ENCODE measurements around the gene SHISAL1.

SHISAL1 gene

DNA sequence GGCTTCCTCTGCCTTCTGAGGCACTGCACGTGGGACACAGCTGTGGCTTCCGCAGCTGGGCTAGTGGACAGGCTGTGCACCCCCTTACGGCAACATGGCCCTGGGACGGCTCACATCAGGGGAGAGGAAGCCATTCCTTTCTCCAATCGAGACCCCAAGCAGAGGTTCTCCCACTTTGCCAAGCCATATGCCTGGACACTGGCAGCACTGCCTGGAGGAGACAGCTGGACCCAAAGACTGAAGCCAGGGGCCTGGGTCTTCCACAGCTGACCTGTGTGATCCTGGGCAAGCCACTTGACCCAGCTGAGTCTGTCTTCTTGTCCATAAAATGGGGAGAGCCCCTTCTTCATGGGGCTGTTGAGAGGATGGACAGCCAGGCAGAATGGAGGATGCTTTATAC lies 65.4 kb downstream of the SHISAL1 start:
- no peaks in the 10 kb centered on the region for H3K27me3 ChIP-seq (ENCODE audit: insufficient read depth, poor library complexity, severe bottlenecking)
- no peak for ATAC-seq (ENCODE audit: low read depth)

DNA sequence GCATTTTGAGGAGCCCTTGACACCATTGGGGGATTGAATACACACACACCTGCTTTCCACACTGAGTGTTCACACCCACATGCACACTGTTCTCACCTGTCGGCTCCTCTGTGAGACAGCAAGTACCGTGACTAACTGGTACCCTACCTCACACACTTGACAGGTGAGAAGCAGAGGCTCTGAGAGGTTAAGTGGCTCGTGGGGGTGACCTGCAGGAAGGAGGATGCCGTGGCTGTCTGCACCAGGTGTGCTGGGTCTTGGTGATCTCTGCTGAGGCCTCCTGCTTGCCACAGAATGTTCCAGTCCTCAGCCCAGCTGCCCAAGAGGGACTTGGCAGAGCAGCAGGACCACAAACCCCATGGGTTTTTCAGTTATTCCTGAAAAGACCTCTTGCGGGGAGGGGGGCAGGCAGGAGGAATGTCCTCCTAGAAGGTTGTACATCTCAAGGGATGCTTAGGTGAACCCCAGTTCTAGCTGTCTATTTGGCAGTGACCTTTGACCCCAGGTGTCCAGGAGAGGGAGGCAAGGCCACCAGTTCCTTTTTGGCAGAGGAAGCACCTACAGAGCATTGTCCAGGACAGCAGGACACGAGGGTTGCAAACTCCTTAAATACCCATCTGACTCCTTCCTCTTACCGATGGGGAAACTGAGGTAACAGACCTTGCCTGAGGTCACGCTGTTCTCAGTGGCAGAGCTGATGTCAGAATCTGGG lies 66.0 kb downstream of the SHISAL1 start:
- H3K4me1 ChIP-seq (ENCODE audit: insufficient read depth, poor library complexity, severe bottlenecking), result no peaks in the 10 kb centered on the region
- H3K9me3 ChIP-seq (ENCODE audit: severe bottlenecking), result no peaks in the 10 kb centered on the region
- ATAC-seq (ENCODE audit: low read depth), result no peak
- H3K36me3 ChIP-seq (ENCODE audit: low read depth), result no peaks in the 10 kb centered on the region
- H3K4me3 ChIP-seq (ENCODE audit: severe bottlenecking), result no peak overlapping the region
- no peak overlapping the region for H3K27ac ChIP-seq (ENCODE audit: poor library complexity, severe bottlenecking)
- TF ChIP-seq, protein P1, sequence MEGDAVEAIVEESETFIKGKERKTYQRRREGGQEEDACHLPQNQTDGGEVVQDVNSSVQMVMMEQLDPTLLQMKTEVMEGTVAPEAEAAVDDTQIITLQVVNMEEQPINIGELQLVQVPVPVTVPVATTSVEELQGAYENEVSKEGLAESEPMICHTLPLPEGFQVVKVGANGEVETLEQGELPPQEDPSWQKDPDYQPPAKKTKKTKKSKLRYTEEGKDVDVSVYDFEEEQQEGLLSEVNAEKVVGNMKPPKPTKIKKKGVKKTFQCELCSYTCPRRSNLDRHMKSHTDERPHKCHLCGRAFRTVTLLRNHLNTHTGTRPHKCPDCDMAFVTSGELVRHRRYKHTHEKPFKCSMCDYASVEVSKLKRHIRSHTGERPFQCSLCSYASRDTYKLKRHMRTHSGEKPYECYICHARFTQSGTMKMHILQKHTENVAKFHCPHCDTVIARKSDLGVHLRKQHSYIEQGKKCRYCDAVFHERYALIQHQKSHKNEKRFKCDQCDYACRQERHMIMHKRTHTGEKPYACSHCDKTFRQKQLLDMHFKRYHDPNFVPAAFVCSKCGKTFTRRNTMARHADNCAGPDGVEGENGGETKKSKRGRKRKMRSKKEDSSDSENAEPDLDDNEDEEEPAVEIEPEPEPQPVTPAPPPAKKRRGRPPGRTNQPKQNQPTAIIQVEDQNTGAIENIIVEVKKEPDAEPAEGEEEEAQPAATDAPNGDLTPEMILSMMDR (IDR thresholded peaks at IDR 0.05; ENCODE audit: poor library complexity, severe bottlenecking), result no peak
- DNase-seq (ENCODE audit: low spot score), result no peak
- no peaks in the 10 kb centered on the region for H3K27me3 ChIP-seq (ENCODE audit: insufficient read depth, poor library complexity, severe bottlenecking)

More for the DNA sequence above, 65.4 kb downstream of the SHISAL1 start:
- Histone ChIP-seq H3K4me3 (ENCODE audit: severe bottlenecking) (no peak overlapping the region), H3K9me3 (ENCODE audit: severe bottlenecking) (no peaks in the 10 kb centered on the region), H3K36me3 (ENCODE audit: low read depth) (no peaks in the 10 kb centered on the region), H3K4me1 (ENCODE audit: insufficient read depth, poor library complexity, severe bottlenecking) (no peaks in the 10 kb centered on the region), H3K27ac (ENCODE audit: poor library complexity, severe bottlenecking) (no peak overlapping the region)
- TF ChIP-seq, protein P1 (IDR thresholded peaks at IDR 0.05; ENCODE audit: poor library complexity, severe bottlenecking), result no peak
- no peak for DNase-seq (ENCODE audit: low spot score)

DNA sequence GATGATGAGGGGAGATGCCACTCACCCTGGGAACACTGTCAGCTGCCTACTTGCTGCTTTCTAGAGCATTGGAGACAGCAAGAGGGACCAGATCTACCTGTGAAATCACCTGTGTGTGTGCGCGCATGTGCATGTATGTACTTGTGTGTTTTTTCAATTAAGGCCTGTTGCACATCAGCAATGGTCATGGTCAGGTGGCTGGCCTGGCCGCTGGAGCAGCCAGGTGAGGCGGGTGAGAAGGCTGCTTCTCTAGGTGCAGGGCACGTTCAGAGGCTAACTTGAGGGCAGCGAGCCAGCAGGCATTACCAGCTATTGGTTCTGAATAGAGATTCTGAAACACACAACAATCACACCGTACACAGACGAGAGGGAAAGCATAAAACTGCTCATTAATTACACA lies 66.9 kb downstream of the SHISAL1 start:
- H3K36me3 ChIP-seq (ENCODE audit: low read depth), result no peaks in the 10 kb centered on the region
- no peaks in the 10 kb centered on the region for H3K9me3 ChIP-seq (ENCODE audit: severe bottlenecking)
- no peak overlapping the region for H3K4me3 ChIP-seq (ENCODE audit: severe bottlenecking)
- H3K27ac ChIP-seq (ENCODE audit: poor library complexity, severe bottlenecking), result no peak overlapping the region
- H3K4me1 ChIP-seq (ENCODE audit: insufficient read depth, poor library complexity, severe bottlenecking), result no peaks in the 10 kb centered on the region
- DNase-seq (ENCODE audit: low spot score), result no peak
- TF ChIP-seq, protein P1 (IDR thresholded peaks at IDR 0.05; ENCODE audit: poor library complexity, severe bottlenecking), result no peak
- no peak for ATAC-seq (ENCODE audit: low read depth)
- H3K27me3 ChIP-seq (ENCODE audit: insufficient read depth, poor library complexity, severe bottlenecking), result peaks cover 1% of the 10 kb centered on the region

DNA sequence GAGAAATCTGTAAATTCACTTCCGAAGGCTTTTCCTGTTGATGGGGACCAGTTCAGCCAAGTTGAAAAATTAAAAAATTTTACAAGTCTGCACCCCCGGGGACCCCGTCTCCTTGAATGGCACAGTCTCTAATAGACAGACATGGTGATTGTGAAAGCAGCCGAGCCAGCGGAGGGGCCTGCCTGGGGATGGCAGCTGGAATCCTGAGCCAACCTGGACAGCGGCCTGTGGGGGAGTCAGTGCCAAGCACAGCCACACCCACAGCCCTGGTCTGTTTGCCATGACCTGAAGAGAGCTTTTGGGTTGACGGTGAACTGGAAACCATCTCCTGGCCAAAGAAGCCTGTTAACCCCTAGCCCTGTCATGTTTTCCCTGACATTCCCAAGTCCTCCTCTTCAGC lies 67.3 kb downstream of the SHISAL1 start:
- H3K27me3 ChIP-seq (ENCODE audit: insufficient read depth, poor library complexity, severe bottlenecking), result peaks cover 6% of the 10 kb centered on the region
- H3K9me3 ChIP-seq (ENCODE audit: severe bottlenecking), result no peaks in the 10 kb centered on the region
- H3K4me3 ChIP-seq (ENCODE audit: severe bottlenecking), result no peak overlapping the region
- no peak for ATAC-seq (ENCODE audit: low read depth)
- no peak for DNase-seq (ENCODE audit: low spot score)
- TF ChIP-seq, protein P1 (IDR thresholded peaks at IDR 0.05; ENCODE audit: poor library complexity, severe bottlenecking), result no peak
- H3K27ac ChIP-seq (ENCODE audit: poor library complexity, severe bottlenecking), result no peak overlapping the region
- H3K4me1 ChIP-seq (ENCODE audit: insufficient read depth, poor library complexity, severe bottlenecking), result no peaks in the 10 kb centered on the region
- H3K36me3 ChIP-seq (ENCODE audit: low read depth), result no peaks in the 10 kb centered on the region

DNA sequence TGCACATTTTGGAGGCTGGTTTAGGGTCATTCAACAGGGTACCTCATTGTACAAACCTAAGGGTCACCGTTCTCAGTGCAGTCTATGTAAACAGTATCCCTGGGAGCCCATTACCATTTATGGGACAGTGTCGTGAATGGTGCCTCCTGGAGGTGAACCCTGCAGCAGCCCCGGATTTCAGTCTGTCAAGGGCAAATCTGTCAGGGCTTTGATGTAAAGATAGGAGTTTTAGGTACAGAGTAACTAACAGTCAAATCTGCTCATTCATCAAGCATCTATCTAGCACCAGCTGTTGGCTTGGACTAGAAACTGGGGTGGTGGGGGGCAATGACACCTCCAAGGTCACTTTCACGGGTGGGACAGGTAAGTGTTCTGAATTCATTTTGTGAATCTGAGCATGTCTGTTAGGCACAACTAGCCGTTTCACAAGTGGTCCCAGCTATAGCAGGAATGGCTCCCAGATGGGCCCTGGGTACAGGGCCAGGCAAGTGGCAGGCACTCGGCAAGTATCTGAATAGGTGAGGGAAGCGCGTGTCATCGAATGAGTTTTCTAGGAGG lies 68.4 kb downstream of the SHISAL1 start:
- no peak overlapping the region for H3K4me3 ChIP-seq (ENCODE audit: severe bottlenecking)
- H3K4me1 ChIP-seq (ENCODE audit: insufficient read depth, poor library complexity, severe bottlenecking), result no peaks in the 10 kb centered on the region
- no peak for ATAC-seq (ENCODE audit: low read depth)
- TF ChIP-seq, protein P1 (IDR thresholded peaks at IDR 0.05; ENCODE audit: poor library complexity, severe bottlenecking), result no peak
- peaks cover 7% of the 10 kb centered on the region for H3K27me3 ChIP-seq (ENCODE audit: insufficient read depth, poor library complexity, severe bottlenecking)
- H3K9me3 ChIP-seq (ENCODE audit: severe bottlenecking), result no peaks in the 10 kb centered on the region
- DNase-seq (ENCODE audit: low spot score), result no peak
- no peaks in the 10 kb centered on the region for H3K36me3 ChIP-seq (ENCODE audit: low read depth)
- no peak overlapping the region for H3K27ac ChIP-seq (ENCODE audit: poor library complexity, severe bottlenecking)
